Activated B cell treated with CpG ODN at 0.5 μM for 24 hours (primary cell): Measurements from ENCODE around the gene GSTT4. TPM values are rescaled to one million over a fixed set of nuclear protein-coding genes. Genes with fewer than 3 reads are reported as not detected.
"Not testable (repeated sequence)": the region's sequence is repeated elsewhere in the genome, so short reads cannot be mapped to it uniquely, and the experiment has no call there.

Experiments used
- ATAC-seq: fragments of 200-7000 bp; cut with Tn5 transposase; one replicate; pipeline ENCODE4 v1.10.0; 2021; ENCODE audit warnings: low read depth, mild to moderate bottlenecking, moderate library complexity
- CTCF ChIA-PET: fragments of 350-600 bp; sonication (Branson Sonifier 250); formaldehyde crosslinking; loops from one replicate; lab custom pipeline; 2021; ENCODE audit warnings: antibody characterized with exemption; lab: Charles Lee
- POLR2A ChIA-PET: fragments of 350-600 bp; sonication (Branson Sonifier 250); formaldehyde crosslinking; loops from one replicate; lab custom pipeline; 2021; ENCODE audit warnings: antibody characterized with exemption; lab: Charles Lee
- DNase-seq: peaks from one replicate; pipeline ENCODE4 v3.0.0; 2022
- H3K27ac Mint-ChIP-seq: one replicate; pipeline ENCODE4 v1.8.0; 2020; ENCODE audit warnings: mixed read lengths
- H3K27me3 Mint-ChIP-seq: one replicate; pipeline ENCODE4 v1.8.0; 2021; ENCODE audit warnings: mixed read lengths
- H3K36me3 Mint-ChIP-seq: one replicate; pipeline ENCODE4 v1.8.0; 2021; ENCODE audit warnings: low read depth, mixed read lengths
- H3K4me1 Mint-ChIP-seq: one replicate; pipeline ENCODE4 v1.8.0; 2021; ENCODE audit warnings: mixed read lengths
- H3K4me3 Mint-ChIP-seq: one replicate; pipeline ENCODE4 v1.8.0; 2020; ENCODE audit warnings: mild to moderate bottlenecking, mixed read lengths
- H3K9me3 Mint-ChIP-seq: one replicate; pipeline ENCODE4 v1.8.0; 2020; ENCODE audit warnings: mixed read lengths
- CTCF ChIP-seq: fragments of 200-600 bp; IDR thresholded peaks from one replicate; pipeline ENCODE4 v1.8.0; 2022; ENCODE audit warnings: antibody characterized with exemption, mild to moderate bottlenecking
- intact Hi-C: fragments of 100-400 bp; cut with micrococcal nuclease; formaldehyde crosslinking; loops from one replicate; pipeline ENCODE4 v1.15.1; 2024
- total RNA-seq: library from RNA; stranded (reverse); gene quantifications from 2 replicates; pipeline ENCODE4 v1.2.3, GENCODE V29; 2022

The GSTT4 gene
- total RNA-seq, 1 donor from 2014 or later = not detected

- POLR2A ChIA-PET = no interaction called here
- TF ChIP-seq CTCF = no peak
- CTCF ChIA-PET = no interaction called here
- Mint-ChIP-seq H3K27ac (no peak overlapping the region), H3K27me3 (no peaks in the 10 kb centered on the region), H3K36me3 (peaks cover 2% of the 10 kb centered on the region), H3K9me3 (no peaks in the 10 kb centered on the region), H3K4me1 (peaks cover 7% of the 10 kb centered on the region), H3K4me3 (no peak overlapping the region)
- ATAC-seq (no peak), DNase-seq (no peak)
- intact Hi-C loops = no loop called here
These were observed 1.1 kb upstream of the GSTT4 start for GRCh38 chr22:24006207-24006913.

GRCh38 chr22:24003887-24004286 lies 1.4 kb downstream of the GSTT4 start:
- TF ChIP-seq CTCF = no peak
- no peak overlapping the region for H3K4me3 Mint-ChIP-seq
- H3K36me3 Mint-ChIP-seq = no peaks in the 10 kb centered on the region
- intact Hi-C loops = no loop called here
- no peak overlapping the region for H3K27ac Mint-ChIP-seq
- DNase-seq (no peak), ATAC-seq (no peak)
- no peaks in the 10 kb centered on the region for H3K9me3 Mint-ChIP-seq
- H3K4me1 Mint-ChIP-seq = no peaks in the 10 kb centered on the region
- H3K27me3 Mint-ChIP-seq = no peaks in the 10 kb centered on the region
- ChIA-PET CTCF (no interaction called here), POLR2A (no interaction called here)

DNA sequence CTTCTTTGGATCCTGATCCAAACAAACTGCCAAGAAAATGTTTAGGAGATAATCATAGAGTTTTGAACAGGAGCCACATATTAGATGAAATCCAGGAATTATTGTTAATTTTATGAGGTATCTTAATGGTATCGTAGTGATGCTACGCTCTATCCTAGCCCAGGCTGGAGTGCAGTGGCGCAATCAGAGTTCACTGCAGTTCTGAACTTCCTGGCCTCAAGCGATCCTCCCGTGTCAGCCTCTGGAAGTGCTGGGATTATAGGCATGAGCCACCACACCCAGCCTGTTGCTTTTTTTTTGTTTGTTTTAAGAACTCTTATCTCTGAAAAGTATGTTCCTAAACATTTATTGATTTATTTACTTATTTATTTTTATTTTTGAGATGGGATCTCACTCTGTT lies 2.4 kb downstream of the GSTT4 start:
- ATAC-seq = no peak
- POLR2A ChIA-PET = interaction anchor here (0.6 kb wide), 1 partner anchor 337 kb away, joined by 14 read pairs; no protein-coding TSS in a partner anchor
- CTCF ChIA-PET = no interaction called here
- H3K4me1 Mint-ChIP-seq = no peaks in the 10 kb centered on the region
- TF ChIP-seq CTCF = no peak
- no peak for DNase-seq
- no peak overlapping the region for H3K27ac Mint-ChIP-seq
- no peak overlapping the region for H3K4me3 Mint-ChIP-seq
- H3K9me3 Mint-ChIP-seq = no peaks in the 10 kb centered on the region
- H3K36me3 Mint-ChIP-seq = no peaks in the 10 kb centered on the region
- H3K27me3 Mint-ChIP-seq = no peaks in the 10 kb centered on the region
- intact Hi-C loops = no loop called here

GRCh38 chr22:24002272-24002671 lies 3.0 kb downstream of the GSTT4 start:
- POLR2A ChIA-PET = no interaction called here
- no peak overlapping the region for H3K4me3 Mint-ChIP-seq
- no peaks in the 10 kb centered on the region for H3K27me3 Mint-ChIP-seq
- H3K4me1 Mint-ChIP-seq = no peaks in the 10 kb centered on the region
- H3K9me3 Mint-ChIP-seq = no peaks in the 10 kb centered on the region
- CTCF ChIA-PET = no interaction called here
- H3K27ac Mint-ChIP-seq = no peak overlapping the region
- no peaks in the 10 kb centered on the region for H3K36me3 Mint-ChIP-seq
- ATAC-seq (no peak), DNase-seq (no peak)
- no peak for TF ChIP-seq CTCF
- intact Hi-C loops = no loop called here

- Mint-ChIP-seq H3K36me3 (no peaks in the 10 kb centered on the region), H3K4me1 (peaks cover 2% of the 10 kb centered on the region), H3K9me3 (no peaks in the 10 kb centered on the region), H3K27ac (no peak overlapping the region), H3K4me3 (no peak overlapping the region), H3K27me3 (no peaks in the 10 kb centered on the region)
- DNase-seq = no peak
- ChIA-PET CTCF (no interaction called here), POLR2A (no interaction called here)
- intact Hi-C loops = no loop called here
- no peak for TF ChIP-seq CTCF
- ATAC-seq = no peak
These were observed 3.9 kb downstream of the GSTT4 start for GRCh38 chr22:24001314-24001713.

DNA sequence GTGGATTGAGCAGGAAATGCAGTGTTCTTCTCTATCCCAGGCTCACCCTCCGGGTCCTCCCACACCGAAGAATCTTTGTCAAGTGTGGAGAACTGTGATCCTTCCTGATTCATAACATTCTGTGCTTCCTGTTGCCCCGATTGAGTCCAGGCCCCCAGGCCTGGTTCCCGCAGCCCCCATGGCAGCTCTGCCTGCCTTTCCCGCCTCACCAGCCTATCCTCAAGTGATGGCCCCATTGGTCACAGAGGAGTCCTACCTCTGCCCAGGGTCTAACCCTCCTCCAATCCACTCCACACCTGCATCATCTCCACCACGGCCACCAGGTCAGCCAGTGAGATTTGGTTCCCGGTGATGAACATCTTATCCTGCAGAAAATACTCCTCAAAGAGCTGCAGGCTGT lies 5.5 kb downstream of the GSTT4 start:
- H3K4me1 Mint-ChIP-seq, intact Hi-C loops, H3K27ac Mint-ChIP-seq, DNase-seq, H3K36me3 Mint-ChIP-seq, CTCF ChIA-PET, H3K4me3 Mint-ChIP-seq, H3K27me3 Mint-ChIP-seq, H3K9me3 Mint-ChIP-seq, ATAC-seq: not testable (repeated sequence)
- POLR2A ChIA-PET = interaction anchor here (0.6 kb wide), 1 partner anchor 17 kb away, joined by 8 read pairs; no protein-coding TSS in a partner anchor
